B cell (primary cell): ENCODE data around the gene GOLGA6L2. TPM values are rescaled to one million over a fixed set of nuclear protein-coding genes. Genes with fewer than 3 reads are reported as not detected.
A peak's percentile ranks its signal among the peaks of the same experiment; 100 is the strongest.

Source experiments
- ATAC-seq: fragments of 200-7000 bp; cut with Tn5 transposase; one replicate; pipeline ENCODE4 v1.10.0; 2021; ENCODE audit warnings: low read depth, mild to moderate bottlenecking, moderate number of reproducible peaks, moderate library complexity
- CTCF ChIA-PET: fragments of 350-600 bp; sonication (Branson Sonifier 250); formaldehyde crosslinking; loops from one replicate; lab custom pipeline; 2021; ENCODE audit warnings: antibody characterized with exemption, inconsistent platforms; lab: Charles Lee
- POLR2A ChIA-PET: fragments of 350-600 bp; sonication (Branson Sonifier 250); formaldehyde crosslinking; loops from one replicate; lab custom pipeline; 2021; ENCODE audit warnings: antibody characterized with exemption; lab: Charles Lee
- DNase-seq: peaks from one replicate; pipeline ENCODE4 v3.0.0; 2013
- H2AFZ ChIP-seq: 2 replicates; pipeline ENCODE4 v1.6.1; 2012; ENCODE audit warnings: mild to moderate bottlenecking, low read depth, low read length; ENCODE audit not compliant: insufficient read depth, poor library complexity, severe bottlenecking
- H3K27ac ChIP-seq, 2 donors: 1 replicate in 1 of 2; 2 replicates in 1 of 2; pipeline ENCODE4 v1.5.1; 2012 to 2013; ENCODE audit warnings: low read length in 2 of 2, mild to moderate bottlenecking in 2 of 2, moderate library complexity in 1 of 2
- H3K27me3 ChIP-seq, 4 experiments: fragments of 200-600 bp in 1 of 4; sonication (generic) in 1 of 4; replicated peaks in 1 of 4; 1 replicate in 2 of 4; 2 replicates in 2 of 4; pipeline versions ENCODE4 v1.6.1 to v1.7.0; 2013 to 2016; ENCODE audit warnings: low read length in 3 of 4, mild to moderate bottlenecking in 2 of 4, mixed read lengths in 1 of 4, moderate library complexity in 1 of 4; ENCODE audit not compliant: insufficient read depth in 4 of 4, control insufficient read depth in 3 of 4; ENCODE audit errors: control extremely low read depth in 1 of 4
- H3K36me3 ChIP-seq, 2 experiments: replicated peaks in 1 of 2; 1 replicate in 1 of 2; 2 replicates in 1 of 2; pipeline versions ENCODE4 v1.6.1 to v1.7.1; 2013; ENCODE audit warnings: low read length in 1 of 2; ENCODE audit not compliant: insufficient read depth in 2 of 2, control insufficient read depth in 1 of 2; ENCODE audit errors: control extremely low read depth in 1 of 2, extremely low read depth in 1 of 2
- H3K4me1 ChIP-seq, 2 donors: fragments of 200-600 bp in 1 of 2; sonication (generic) in 1 of 2; 1 replicate in 1 of 2; 2 replicates in 1 of 2; pipeline versions ENCODE4 v1.5.1 to v1.6.1; 2013 to 2017; ENCODE audit warnings: low read length in 2 of 2; ENCODE audit not compliant: control insufficient read depth in 2 of 2, insufficient read depth in 2 of 2
- H3K4me2 ChIP-seq: replicated peaks from 2 replicates; pipeline ENCODE3; 2012; ENCODE audit warnings: mild to moderate bottlenecking, low read depth, low read length; ENCODE audit not compliant: poor library complexity, severe bottlenecking
- H3K4me3 ChIP-seq, 5 experiments: fragments of 200-600 bp in 1 of 5; sonication (generic) in 1 of 5; 1 replicate in 3 of 5; 2 replicates in 2 of 5; pipeline versions ENCODE4 v1.5.1 to v1.7.0; 2011 to 2016; ENCODE audit warnings: low read length in 4 of 5, mild to moderate bottlenecking in 4 of 5, low read depth in 2 of 5, control low read depth in 1 of 5, moderate library complexity in 1 of 5; ENCODE audit not compliant: insufficient read depth in 1 of 5; ENCODE audit errors: control extremely low read depth in 1 of 5, extremely low read depth in 1 of 5
- H3K79me2 ChIP-seq: fragments of 200-600 bp; sonication (generic); one replicate; pipeline ENCODE4 v1.6.0; 2016; ENCODE audit warnings: low read length; ENCODE audit not compliant: control insufficient read depth, insufficient read depth
- H3K9ac ChIP-seq: fragments of 200-600 bp; sonication (generic); 2 replicates; pipeline ENCODE4 v1.6.1; 2017; ENCODE audit warnings: mild to moderate bottlenecking, low read length, moderate library complexity
- H3K9me3 ChIP-seq, 3 donors: one replicate each; pipeline versions ENCODE4 v1.6.1 to v1.7.1; 2013; ENCODE audit warnings: low read length in 2 of 3; ENCODE audit not compliant: control insufficient read depth in 2 of 3, insufficient read depth in 1 of 3; ENCODE audit errors: control extremely low read depth in 1 of 3
- H4K20me1 ChIP-seq: 2 replicates; pipeline ENCODE4 v1.6.0; 2012; ENCODE audit warnings: mild to moderate bottlenecking, low read length; ENCODE audit not compliant: insufficient read depth, control insufficient read depth, poor library complexity, severe bottlenecking
- H3K27ac Mint-ChIP-seq: one replicate; pipeline ENCODE4 v1.8.0; 2021; ENCODE audit warnings: mixed read lengths
- H3K27me3 Mint-ChIP-seq: one replicate; pipeline ENCODE4 v1.8.0; 2021; ENCODE audit warnings: mixed read lengths
- H3K4me1 Mint-ChIP-seq: one replicate; pipeline ENCODE4 v1.8.0; 2021; ENCODE audit warnings: mixed read lengths
- H3K4me3 Mint-ChIP-seq: one replicate; pipeline ENCODE4 v1.8.0; 2021; ENCODE audit warnings: mixed read lengths
- H3K9me3 Mint-ChIP-seq: one replicate; pipeline ENCODE4 v1.8.0; 2022; ENCODE audit warnings: mixed read lengths; ENCODE audit not compliant: insufficient read depth
- EZH2 ChIP-seq: IDR thresholded peaks from 2 replicates; pipeline ENCODE4 v1.6.1; 2012; ENCODE audit warnings: borderline replicate concordance, low read depth, mild to moderate bottlenecking, moderate library complexity, low read length; ENCODE audit not compliant: insufficient read depth, poor library complexity, severe bottlenecking
- WGBS: methylation state at CpG from one replicate; pipeline ENCODE4 v1.1.5; 2013; ENCODE audit warnings: missing lambda C conversion rate; ENCODE audit not compliant: insufficient coverage; 5-methylcytosine and 5-hydroxymethylcytosine counted together
- intact Hi-C: fragments of 100-400 bp; cut with micrococcal nuclease; formaldehyde crosslinking; loops from one replicate; pipeline ENCODE4 v1.10.0; 2022
- polyA plus RNA-seq: library from polyadenylated mRNA; depleted of rRNA; stranded (reverse); fragments of >200 nt; gene quantifications from 2 replicates; pipeline ENCODE4 v1.2.3, GENCODE V29; 2012
- total RNA-seq, 2 donors: library from RNA; stranded (reverse); fragments of 120-200 nt in 1 of 2; gene quantifications; 1 replicate in 1 of 2; 2 replicates in 1 of 2; pipeline versions ENCODE4 v1.2.3 to v1.2.4, GENCODE V29; 2013 to 2022
- TF ChIP-seq, protein P1 (sequence below): fragments of 200-600 bp; IDR thresholded peaks from one replicate; pipeline ENCODE4 v1.8.0; 2022; ENCODE audit warnings: antibody characterized with exemption, mild to moderate bottlenecking

Gene GOLGA6L2
- total and polyA plus RNA-seq, 2 donors (not counting 1 experiment from before 2014, with no cell fraction given), result not detected

DNA sequence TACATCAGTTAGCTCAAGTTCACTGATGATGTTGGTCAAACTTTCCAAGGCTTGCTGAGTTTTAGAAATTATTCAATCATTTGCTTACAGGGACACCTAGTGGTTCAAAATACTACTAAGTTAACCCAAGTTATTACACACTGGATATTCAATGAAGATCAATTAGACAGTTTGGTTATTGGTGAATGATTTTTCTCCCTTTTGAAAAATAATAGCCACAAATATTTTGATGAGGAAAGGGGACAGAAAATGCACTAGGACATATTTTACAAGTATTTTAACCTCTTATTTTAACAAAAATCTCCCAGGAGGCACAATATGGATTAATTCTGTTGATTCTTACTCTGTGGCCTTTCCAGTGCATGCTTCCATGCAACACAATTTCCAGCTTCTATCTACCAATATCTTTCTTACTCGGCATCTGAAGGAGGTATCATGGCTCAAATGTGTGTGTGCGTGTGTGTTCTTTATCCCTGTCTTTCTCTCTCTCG is 20.1 kb upstream of the GOLGA6L2 start:
- ChIA-PET CTCF (no interaction called here), POLR2A (no interaction called here)
- no peak overlapping the region for H3K27ac ChIP-seq
- no peaks in the 10 kb centered on the region for H3K4me1 ChIP-seq
- no peaks in the 10 kb centered on the region for H3K9me3 ChIP-seq
- WGBS, result no CpG with 5 or more reads among the region's 3 CpGs
- H3K4me3 ChIP-seq, result no peak overlapping the region
- Mint-ChIP-seq H3K27me3 (peaks cover 10% of the 10 kb centered on the region), H3K9me3 (no peaks in the 10 kb centered on the region), H3K27ac (no peak overlapping the region), H3K4me3 (no peak overlapping the region), H3K4me1 (no peaks in the 10 kb centered on the region)
- H3K27me3 ChIP-seq, result no peaks in the 10 kb centered on the region
- DNase-seq, result peak; percentile 10
- H3K79me2 ChIP-seq, result no peaks in the 10 kb centered on the region
- H3K36me3 ChIP-seq, result no peaks in the 10 kb centered on the region
- no peak for TF ChIP-seq EZH2
- TF ChIP-seq, protein P1, sequence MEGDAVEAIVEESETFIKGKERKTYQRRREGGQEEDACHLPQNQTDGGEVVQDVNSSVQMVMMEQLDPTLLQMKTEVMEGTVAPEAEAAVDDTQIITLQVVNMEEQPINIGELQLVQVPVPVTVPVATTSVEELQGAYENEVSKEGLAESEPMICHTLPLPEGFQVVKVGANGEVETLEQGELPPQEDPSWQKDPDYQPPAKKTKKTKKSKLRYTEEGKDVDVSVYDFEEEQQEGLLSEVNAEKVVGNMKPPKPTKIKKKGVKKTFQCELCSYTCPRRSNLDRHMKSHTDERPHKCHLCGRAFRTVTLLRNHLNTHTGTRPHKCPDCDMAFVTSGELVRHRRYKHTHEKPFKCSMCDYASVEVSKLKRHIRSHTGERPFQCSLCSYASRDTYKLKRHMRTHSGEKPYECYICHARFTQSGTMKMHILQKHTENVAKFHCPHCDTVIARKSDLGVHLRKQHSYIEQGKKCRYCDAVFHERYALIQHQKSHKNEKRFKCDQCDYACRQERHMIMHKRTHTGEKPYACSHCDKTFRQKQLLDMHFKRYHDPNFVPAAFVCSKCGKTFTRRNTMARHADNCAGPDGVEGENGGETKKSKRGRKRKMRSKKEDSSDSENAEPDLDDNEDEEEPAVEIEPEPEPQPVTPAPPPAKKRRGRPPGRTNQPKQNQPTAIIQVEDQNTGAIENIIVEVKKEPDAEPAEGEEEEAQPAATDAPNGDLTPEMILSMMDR, result peak; percentile 24
- no peak overlapping the region for H3K4me2 ChIP-seq
- H2AFZ ChIP-seq, result no peak overlapping the region
- intact Hi-C loops, result no loop called here
- H3K9ac ChIP-seq, result no peak overlapping the region
- no peaks in the 10 kb centered on the region for H4K20me1 ChIP-seq
- ATAC-seq, result no peak

DNA sequence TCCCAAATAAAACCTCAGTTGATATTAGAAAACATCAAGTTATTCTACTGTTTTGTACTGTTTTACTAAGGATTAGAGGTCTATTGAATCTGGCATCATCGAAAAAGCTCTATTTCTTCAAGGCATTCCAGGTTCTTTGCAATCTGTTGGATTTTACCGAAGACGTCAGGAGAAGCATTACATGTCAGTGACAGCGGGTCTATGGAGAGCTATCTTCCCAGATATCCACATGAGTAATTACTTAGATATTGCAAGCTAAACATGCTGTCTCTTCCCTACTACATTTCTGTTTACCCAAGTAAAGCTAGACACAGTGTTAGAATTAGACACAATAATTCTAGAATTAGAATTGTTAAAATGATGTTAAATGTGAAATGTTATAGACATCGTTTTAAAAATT is 10.8 kb upstream of the GOLGA6L2 start:
- H3K4me1 Mint-ChIP-seq, result no peaks in the 10 kb centered on the region
- WGBS, result 86% methylated on average over 3 of the region's 5 CpGs
- ATAC-seq (no peak), DNase-seq (no peak)
- intact Hi-C loops, result no loop called here
- no peak overlapping the region for H3K27ac ChIP-seq
- no peak overlapping the region for H3K4me2 ChIP-seq
- no peak overlapping the region for H3K4me3 Mint-ChIP-seq
- no peaks in the 10 kb centered on the region for H3K79me2 ChIP-seq
- CTCF ChIA-PET, result no interaction called here
- no peaks in the 10 kb centered on the region for H3K9me3 Mint-ChIP-seq
- H3K9me3 ChIP-seq, result no peaks in the 10 kb centered on the region
- no peaks in the 10 kb centered on the region for H3K36me3 ChIP-seq
- POLR2A ChIA-PET, result no interaction called here
- no peak overlapping the region for H3K4me3 ChIP-seq
- H3K27me3 Mint-ChIP-seq, result no peaks in the 10 kb centered on the region
- TF ChIP-seq, protein P1, result no peak
- TF ChIP-seq EZH2, result no peak
- no peaks in the 10 kb centered on the region for H4K20me1 ChIP-seq
- H3K9ac ChIP-seq, result no peak overlapping the region
- H3K27me3 ChIP-seq, result no peaks in the 10 kb centered on the region
- H3K27ac Mint-ChIP-seq, result no peak overlapping the region
- H2AFZ ChIP-seq, result no peak overlapping the region
- no peaks in the 10 kb centered on the region for H3K4me1 ChIP-seq
